ENCODE results near the gene LGI2.
"Not testable (repeated sequence)": the region's sequence is repeated elsewhere in the genome, so short reads cannot be mapped to it uniquely, and the experiment has no call there.

LGI2 gene, protein sequence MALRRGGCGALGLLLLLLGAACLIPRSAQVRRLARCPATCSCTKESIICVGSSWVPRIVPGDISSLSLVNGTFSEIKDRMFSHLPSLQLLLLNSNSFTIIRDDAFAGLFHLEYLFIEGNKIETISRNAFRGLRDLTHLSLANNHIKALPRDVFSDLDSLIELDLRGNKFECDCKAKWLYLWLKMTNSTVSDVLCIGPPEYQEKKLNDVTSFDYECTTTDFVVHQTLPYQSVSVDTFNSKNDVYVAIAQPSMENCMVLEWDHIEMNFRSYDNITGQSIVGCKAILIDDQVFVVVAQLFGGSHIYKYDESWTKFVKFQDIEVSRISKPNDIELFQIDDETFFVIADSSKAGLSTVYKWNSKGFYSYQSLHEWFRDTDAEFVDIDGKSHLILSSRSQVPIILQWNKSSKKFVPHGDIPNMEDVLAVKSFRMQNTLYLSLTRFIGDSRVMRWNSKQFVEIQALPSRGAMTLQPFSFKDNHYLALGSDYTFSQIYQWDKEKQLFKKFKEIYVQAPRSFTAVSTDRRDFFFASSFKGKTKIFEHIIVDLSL

DNA sequence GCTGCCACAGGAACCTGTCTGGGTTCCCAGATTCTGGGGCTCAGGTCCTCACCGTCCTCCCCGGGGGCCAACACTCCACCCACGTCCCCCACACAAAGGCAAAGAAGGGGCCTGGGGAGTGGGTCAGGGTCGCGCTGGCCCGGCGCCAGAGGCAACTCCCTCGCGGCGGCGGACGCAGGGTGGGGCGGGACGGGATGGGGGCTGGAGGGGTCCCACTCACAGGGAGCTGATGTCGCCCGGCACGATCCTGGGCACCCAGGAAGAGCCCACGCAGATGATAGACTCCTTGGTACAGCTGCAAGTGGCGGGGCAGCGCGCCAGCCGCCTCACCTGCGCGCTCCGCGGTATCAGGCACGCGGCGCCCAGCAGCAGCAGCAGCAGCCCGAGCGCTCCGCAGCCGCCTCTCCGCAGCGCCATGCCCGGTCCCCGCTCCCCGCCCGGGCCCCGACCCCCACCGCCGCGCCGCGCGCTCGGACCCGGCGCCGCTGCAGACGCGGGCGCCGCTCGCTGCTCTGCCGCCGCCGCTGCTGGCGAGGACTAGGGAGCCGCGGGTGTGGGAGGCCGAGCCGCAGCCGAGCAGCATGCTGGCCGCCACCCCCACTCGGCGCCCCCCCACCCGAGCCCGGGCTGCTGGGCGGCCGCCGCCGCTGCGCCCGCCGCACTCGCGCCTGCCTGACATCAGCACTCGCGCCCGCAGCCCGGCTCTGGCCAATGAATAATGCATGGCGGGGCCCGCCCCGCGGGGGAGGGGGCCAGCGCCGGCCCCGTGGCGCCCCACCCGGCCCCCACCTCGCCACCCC, at the start of gene LGI2:
TSS of gene LGI2 (minus strand) at position 670 of the 800 bp plus-strand sequence. CDS start at position 417, 253 bp downstream.
- DNase-seq (ENCODE audit: low read depth in 1 of 2, low spot score in 1 of 2) = no peak

- no peak for DNase-seq (ENCODE audit: low read depth in 1 of 2, low spot score in 1 of 2)
Measured at GRCh38 chr4:25078523-25078922, 47.8 kb upstream of the LGI2 start.

GRCh38 chr4:25076625-25077398, 46.1 kb upstream of the LGI2 start:
- no peak for DNase-seq (ENCODE audit: low read depth in 1 of 2, low spot score in 1 of 2)

- no peak for DNase-seq (ENCODE audit: low read depth in 1 of 2, low spot score in 1 of 2)
Measured at GRCh38 chr4:25075851-25076250, 45.1 kb upstream of the LGI2 start.

GRCh38 chr4:25075129-25075528, 44.4 kb upstream of the LGI2 start:
- no peak for DNase-seq (ENCODE audit: low read depth in 1 of 2, low spot score in 1 of 2)

DNA sequence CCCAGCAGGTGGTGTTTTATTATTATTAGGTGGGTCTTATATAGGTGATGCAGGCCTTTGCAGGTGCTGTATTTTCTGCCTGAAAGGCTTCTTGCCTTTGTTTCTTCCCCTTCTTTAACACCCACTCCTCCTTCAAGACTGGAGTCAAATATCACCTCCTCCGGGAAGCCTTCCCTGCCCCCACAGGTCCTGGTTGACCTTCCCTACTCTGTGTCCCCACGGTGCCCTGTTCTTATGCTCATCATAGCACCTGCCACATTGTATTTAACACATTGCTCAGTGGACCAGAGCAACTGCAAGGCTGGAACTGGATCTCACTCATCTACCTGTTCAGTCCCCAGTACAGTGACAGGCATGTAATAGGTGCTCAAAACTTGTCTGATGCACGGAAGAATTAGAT, 39.8 kb upstream of the LGI2 start:
- DNase-seq (ENCODE audit: low read depth in 1 of 2, low spot score in 1 of 2) = no peak

DNA sequence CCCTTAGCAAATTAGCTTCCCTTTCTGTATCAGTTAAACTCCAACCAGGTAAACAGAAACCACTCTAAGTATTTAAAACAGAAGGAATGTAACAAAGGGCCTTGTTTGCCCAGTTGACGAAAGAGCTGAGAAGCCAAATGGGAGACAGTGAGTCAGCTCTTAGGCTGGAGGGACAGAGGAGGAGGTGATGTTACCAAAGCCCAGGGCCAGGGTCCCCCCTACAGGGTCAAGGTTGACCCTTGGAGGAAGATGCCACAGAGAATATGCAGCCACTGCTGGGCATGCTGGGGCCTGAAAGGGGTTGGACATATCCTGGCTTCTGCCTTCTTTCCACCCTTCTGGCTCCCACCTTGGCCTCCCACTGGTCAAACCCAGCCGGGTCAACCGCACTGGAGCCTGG, 38.3 kb upstream of the LGI2 start:
- no peak for DNase-seq (ENCODE audit: low read depth in 1 of 2, low spot score in 1 of 2)

GRCh38 chr4:25068386-25068785, 37.6 kb upstream of the LGI2 start:
- DNase-seq (ENCODE audit: low read depth in 1 of 2, low spot score in 1 of 2) = no peak

- DNase-seq (ENCODE audit: low read depth in 1 of 2, low spot score in 1 of 2) = no peak
Measured at GRCh38 chr4:25065932-25066590, 35.3 kb upstream of the LGI2 start.

GRCh38 chr4:25065431-25065858, 34.7 kb upstream of the LGI2 start:
- DNase-seq (ENCODE audit: low read depth in 1 of 2, low spot score in 1 of 2) = no peak

GRCh38 chr4:25064447-25064846, 33.7 kb upstream of the LGI2 start:
- not testable (repeated sequence) for DNase-seq (ENCODE audit: low read depth in 1 of 2, low spot score in 1 of 2)

DNA sequence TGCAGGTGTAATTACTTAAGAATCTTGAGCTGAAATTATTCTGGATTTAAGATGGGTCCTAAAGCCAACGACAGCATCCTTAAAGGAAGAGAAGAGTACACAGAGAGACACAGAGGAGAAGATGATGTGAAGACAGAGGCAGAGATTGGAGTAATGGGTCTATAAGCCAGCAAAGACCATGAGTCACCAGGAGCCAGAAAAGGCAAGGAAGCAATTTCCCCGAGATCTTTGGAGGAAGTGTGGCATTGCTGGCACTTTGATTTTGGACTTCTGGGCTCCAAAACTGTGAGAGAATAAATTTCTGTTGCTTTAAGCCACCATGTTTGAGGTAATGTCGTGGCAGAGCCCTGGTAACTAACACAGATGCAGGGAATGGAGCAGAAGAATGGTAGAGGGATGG, 32.4 kb upstream of the LGI2 start:
- DNase-seq (ENCODE audit: low read depth in 1 of 2, low spot score in 1 of 2) = no peak

DNA sequence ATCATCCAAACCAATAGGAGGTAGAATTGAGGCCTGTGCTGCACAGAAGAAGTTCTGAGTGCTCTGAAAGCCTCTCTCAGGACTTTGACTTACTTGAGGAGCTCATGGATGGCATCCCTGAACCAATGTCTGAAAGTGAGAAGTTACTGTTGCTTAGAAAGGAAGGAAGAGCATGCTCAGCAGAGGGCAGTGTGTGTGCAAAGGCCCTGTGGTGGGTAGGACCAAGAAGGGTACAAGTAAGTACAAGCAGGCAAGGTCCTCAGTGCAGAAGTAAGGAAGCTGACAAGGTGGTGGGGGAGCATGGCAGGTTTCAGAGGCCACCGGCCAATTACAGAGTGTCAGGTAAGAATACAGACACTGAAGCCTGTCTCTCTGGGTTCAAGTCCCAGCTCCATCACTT, 31.4 kb upstream of the LGI2 start:
- no peak for DNase-seq (ENCODE audit: low read depth in 1 of 2, low spot score in 1 of 2)

GRCh38 chr4:25061602-25062001, 30.9 kb upstream of the LGI2 start:
- DNase-seq (ENCODE audit: low read depth in 1 of 2, low spot score in 1 of 2) = no peak

- DNase-seq (ENCODE audit: low read depth in 1 of 2, low spot score in 1 of 2) = no peak
Measured at GRCh38 chr4:25060963-25061340, 30.2 kb upstream of the LGI2 start.

- DNase-seq (ENCODE audit: low read depth in 1 of 2, low spot score in 1 of 2) = no peak
Measured at GRCh38 chr4:25060241-25060962, 29.7 kb upstream of the LGI2 start.

- DNase-seq (ENCODE audit: low read depth in 1 of 2, low spot score in 1 of 2) = no peak
Measured at GRCh38 chr4:25059791-25060190, 29.0 kb upstream of the LGI2 start.

- no peak for DNase-seq (ENCODE audit: low read depth in 1 of 2, low spot score in 1 of 2)
Measured at GRCh38 chr4:25058796-25059195, 28.1 kb upstream of the LGI2 start.

DNA sequence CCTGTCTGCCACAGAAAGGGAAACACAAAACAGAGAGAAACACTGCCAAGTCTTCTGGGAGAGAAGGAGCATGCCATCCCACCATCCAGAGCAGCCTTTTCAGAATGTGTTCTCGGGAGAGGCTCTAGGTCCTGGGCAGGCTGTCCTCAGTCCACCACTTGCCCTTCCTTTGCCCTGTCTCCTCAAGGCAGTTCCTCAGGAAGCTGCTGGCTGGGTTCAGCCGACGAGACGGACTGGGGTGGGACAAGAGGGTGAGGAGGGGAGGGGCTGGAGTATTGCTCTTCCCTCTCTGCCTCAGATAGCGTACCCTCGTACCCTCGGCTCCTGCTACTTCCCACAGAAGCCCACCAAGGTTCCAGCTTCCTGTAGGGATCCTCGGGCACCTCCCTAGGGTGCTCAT, 26.6 kb upstream of the LGI2 start:
- DNase-seq (ENCODE audit: low read depth in 1 of 2, low spot score in 1 of 2) = no peak

GRCh38 chr4:25052037-25052436, 21.3 kb upstream of the LGI2 start:
- not testable (repeated sequence) for DNase-seq (ENCODE audit: low read depth in 1 of 2, low spot score in 1 of 2)
